ENCODE measurements around the gene DGCR2. TPM values are rescaled to one million over a fixed set of nuclear protein-coding genes. Genes with fewer than 3 reads are reported as not detected.
A peak's percentile ranks its signal among the peaks of the same experiment; 100 is the strongest.

The DGCR2 gene
- total and polyA plus RNA-seq, 2 of the 8 experiments (the other 6 are each of a cell fraction or from before 2014, with no cell fraction given), result 42.3 to 62.2 TPM

DNA sequence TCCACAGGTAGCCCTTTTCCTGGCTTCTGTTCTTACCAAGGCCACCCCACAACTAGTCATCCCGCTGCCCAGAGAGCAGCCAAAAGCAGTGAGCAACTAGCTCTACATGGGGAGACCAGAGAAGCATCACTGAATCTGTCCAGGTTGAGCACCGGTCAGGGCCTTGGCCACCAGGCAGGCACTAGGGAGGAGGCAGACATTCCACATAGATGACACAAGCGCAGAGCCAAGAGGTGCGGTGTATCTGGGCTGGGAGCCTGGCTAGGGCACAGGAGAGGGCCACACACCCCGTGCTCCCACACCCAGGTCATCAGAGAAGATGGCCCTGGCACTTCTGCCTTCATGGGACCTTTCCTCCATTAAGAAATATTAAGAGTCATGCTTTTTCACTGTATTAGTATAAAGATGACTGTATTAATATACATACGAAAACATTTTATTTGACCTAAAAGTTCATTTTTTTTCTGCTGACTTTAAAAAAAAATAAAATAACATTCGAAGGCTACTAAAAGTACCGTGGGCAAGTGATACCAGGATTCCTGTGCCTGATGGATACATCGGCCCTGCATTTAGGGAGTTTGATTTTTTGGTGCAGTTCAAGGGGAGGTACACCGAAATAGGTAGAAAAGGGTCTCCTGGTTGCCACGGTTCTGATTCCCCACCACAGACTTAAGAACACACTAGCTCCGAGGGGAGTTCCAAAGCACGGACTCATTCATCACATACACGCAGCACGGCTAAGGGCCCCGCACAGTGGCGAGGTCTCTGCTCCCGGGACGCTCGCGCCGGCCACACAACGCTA, 1.2 kb downstream of the DGCR2 start:
- H3K79me2 ChIP-seq (ENCODE audit: control insufficient read depth in 1 of 2, insufficient read depth in 2 of 2, low read length in 2 of 2), result peaks cover 20 to 57% of the 10 kb centered on the region in 2 experiments
- no peak overlapping the region for H2BK15ac ChIP-seq (ENCODE audit: low read length)
- H3K4me2 ChIP-seq (ENCODE audit: insufficient read depth in 1 of 2, low read depth in 2 of 2, low read length in 2 of 2), result peak overlapping the region; percentile 50 to 94
- H3K14ac ChIP-seq (ENCODE audit: insufficient read length), result no peak overlapping the region
- 31% methylated on average over 23 of the region's 23 CpGs; no CpG with 5 or more reads in 1 of the 2 experiments for WGBS, 2 experiments (ENCODE audit: extremely low coverage in 1 of 2, insufficient coverage in 1 of 2, insufficient read length in 1 of 2, insufficient replicate concordance in 2 of 2, low coverage in 1 of 2, low lambda C conversion rate in 2 of 2, missing lambda C conversion rate in 1 of 2)
- peak overlapping the region in 3 of 4 experiments; percentile 91 to 96 (median 94); a peak in 5 of 7 replicates for H3K9ac ChIP-seq (replicated peaks in 1 of 4; ENCODE audit: extremely low read depth in 1 of 4, low read depth in 3 of 4, low read length in 3 of 4)
- FAIRE-seq (no peak), DNase-seq (ENCODE audit: low read depth in 1 of 2, low spot score in 2 of 2) (no peak)
- no peak overlapping the region; the same call in 1 of the 2 replicates for H4K8ac ChIP-seq (ENCODE audit: extremely low read depth, insufficient read depth, low read length)
- H3K56ac ChIP-seq (replicated peaks; ENCODE audit: insufficient read length, low read depth, low read length), result no peak overlapping the region
- no peak overlapping the region for H2BK5ac ChIP-seq (ENCODE audit: low read depth, low read length)
- H3K9me3 ChIP-seq (ENCODE audit: insufficient read depth in 2 of 2, low read depth in 1 of 2, low read length in 1 of 2), result no peaks in the 10 kb centered on the region
- no peaks in the 10 kb centered on the region for H3K27me3 ChIP-seq (replicated peaks in 1 of 4; ENCODE audit: control insufficient read depth in 3 of 4, extremely low read depth in 1 of 4, insufficient read depth in 3 of 4, low read length in 3 of 4)
- H3K79me1 ChIP-seq (ENCODE audit: low read depth, low read length), result peaks cover 28% of the 10 kb centered on the region
- peaks cover 9% of the 10 kb centered on the region for H3K23me2 ChIP-seq (ENCODE audit: low read depth, low read length)
- H3K27ac ChIP-seq (ENCODE audit: low read depth, low read length), result no peak overlapping the region
- H2BK12ac ChIP-seq (ENCODE audit: low read depth, low read length), result no peak overlapping the region
- H3K4me1 ChIP-seq (replicated peaks in 1 of 4; ENCODE audit: control insufficient read depth in 3 of 4, insufficient read depth in 4 of 4, low read length in 3 of 4), result peaks cover 0 to 9% (median 6%) of the 10 kb centered on the region in 4 experiments; a peak in 5 of 7 replicates
- H2BK20ac ChIP-seq (ENCODE audit: low read length), result no peak overlapping the region
- no peak overlapping the region for H2AK5ac ChIP-seq (ENCODE audit: low read depth, low read length)
- H3K4ac ChIP-seq (replicated peaks; ENCODE audit: insufficient read length, low read depth, low read length), result no peak overlapping the region
- peak overlapping the region; percentile 17; the same call in 1 of the 2 replicates for H3K18ac ChIP-seq (ENCODE audit: extremely low read depth, low read length)
- no peak overlapping the region for H2BK120ac ChIP-seq (replicated peaks; ENCODE audit: low read depth, low read length)
- H4K20me1 ChIP-seq (replicated peaks in 1 of 2; ENCODE audit: control insufficient read depth in 1 of 2, insufficient read depth in 2 of 2, low read length in 2 of 2), result peaks cover 22 to 42% of the 10 kb centered on the region in 2 experiments
- H3K36me3 ChIP-seq (ENCODE audit: control insufficient read depth in 2 of 4, insufficient read depth in 4 of 4, low read length in 3 of 4), result no peaks in the 10 kb centered on the region; a peak in 2 of 8 replicates
- no peak overlapping the region for H2AFZ ChIP-seq (ENCODE audit: low read length)
- no peak overlapping the region for H4K91ac ChIP-seq (replicated peaks; ENCODE audit: insufficient read length, low read length)
- H4K5ac ChIP-seq (ENCODE audit: insufficient read length, low read depth, low read length), result no peak overlapping the region
- no peak overlapping the region for H3K23ac ChIP-seq (ENCODE audit: insufficient read length)
- CTCF ChIA-PET (ENCODE audit: partially characterized antibody), result interaction anchor here (0.9 to 2.4 kb wide), 7 partner anchors 8 to 25 kb away, joined by 3 to 8 read pairs (median 4); partner anchors contain the start of gene ESS2
- peak overlapping the region; percentile 85 to 98 (median 92) for H3K4me3 ChIP-seq (ENCODE audit: extremely low read depth in 1 of 4, insufficient read depth in 2 of 4, low read depth in 3 of 4, low read length in 4 of 4)
- POLR2A ChIA-PET (ENCODE audit: partially characterized antibody), result interaction anchor here (1.3 to 3.6 kb wide), 4 partner anchors 10 to 53 kb away, joined by 3 to 21 read pairs (median 10); no protein-coding TSS in a partner anchor
- no peak for TF ChIP-seq RFX5 (IDR thresholded peaks at IDR 0.05; ENCODE audit: borderline replicate concordance, low read depth, low read length)
- no peak for TF ChIP-seq ASH2L (IDR thresholded peaks at IDR 0.05; ENCODE audit: low read length)
- no peak for TF ChIP-seq RNF2 (IDR thresholded peaks at IDR 0.05; ENCODE audit: borderline replicate concordance, low read depth, low read length, missing control alignments, poor library complexity, severe bottlenecking)
- TF ChIP-seq SIX5 (IDR thresholded peaks at IDR 0.05; ENCODE audit: low read depth, low read length), result no peak
- no peak for TF ChIP-seq KDM1A (IDR thresholded peaks at IDR 0.05; ENCODE audit: borderline replicate concordance, low read length)
- no peak for TF ChIP-seq JUN (IDR thresholded peaks at IDR 0.05; ENCODE audit: low read depth, low read length)
- TF ChIP-seq SUZ12 (IDR thresholded peaks at IDR 0.05; ENCODE audit: low read length), result no peak
- TF ChIP-seq, protein P1, sequence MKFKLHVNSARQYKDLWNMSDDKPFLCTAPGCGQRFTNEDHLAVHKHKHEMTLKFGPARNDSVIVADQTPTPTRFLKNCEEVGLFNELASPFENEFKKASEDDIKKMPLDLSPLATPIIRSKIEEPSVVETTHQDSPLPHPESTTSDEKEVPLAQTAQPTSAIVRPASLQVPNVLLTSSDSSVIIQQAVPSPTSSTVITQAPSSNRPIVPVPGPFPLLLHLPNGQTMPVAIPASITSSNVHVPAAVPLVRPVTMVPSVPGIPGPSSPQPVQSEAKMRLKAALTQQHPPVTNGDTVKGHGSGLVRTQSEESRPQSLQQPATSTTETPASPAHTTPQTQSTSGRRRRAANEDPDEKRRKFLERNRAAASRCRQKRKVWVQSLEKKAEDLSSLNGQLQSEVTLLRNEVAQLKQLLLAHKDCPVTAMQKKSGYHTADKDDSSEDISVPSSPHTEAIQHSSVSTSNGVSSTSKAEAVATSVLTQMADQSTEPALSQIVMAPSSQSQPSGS (IDR thresholded peaks at IDR 0.05; ENCODE audit: low read length), result no peak
- no peak for TF ChIP-seq POLR2AphosphoS5 (IDR thresholded peaks at IDR 0.05; ENCODE audit: low read depth, low read length)

Data from H1 (cell line).